Neuronal stem cell (in vitro differentiated cells): ENCODE results near the gene EPM2A.
"Not testable (repeated sequence)": the region's sequence is repeated elsewhere in the genome, so short reads cannot be mapped to it uniquely, and the experiment has no call there.

Source experiments
- DNase-seq: peaks from one replicate; pipeline ENCODE4 v3.0.0-alpha.2; 2013; ENCODE audit warnings: low spot score
- H2AFZ ChIP-seq: one replicate; pipeline ENCODE4 v1.6.1; 2013; ENCODE audit warnings: mild to moderate bottlenecking, low read length, inconsistent platforms
- H2AK5ac ChIP-seq: 2 replicates; pipeline ENCODE4 v1.6.1; 2013; ENCODE audit warnings: low read depth, mild to moderate bottlenecking, inconsistent platforms, low read length, moderate library complexity, mixed read lengths
- H2BK120ac ChIP-seq: 2 replicates; pipeline ENCODE4 v1.6.1; 2013; ENCODE audit warnings: low read depth, mild to moderate bottlenecking, inconsistent platforms, low read length, moderate library complexity, mixed read lengths
- H2BK12ac ChIP-seq: one replicate; pipeline ENCODE4 v1.6.1; 2013; ENCODE audit warnings: low read length, inconsistent platforms
- H2BK15ac ChIP-seq: 2 replicates; pipeline ENCODE4 v1.6.1; 2013; ENCODE audit warnings: mild to moderate bottlenecking, low read length, inconsistent platforms, mixed read lengths
- H2BK5ac ChIP-seq: one replicate; pipeline ENCODE4 v1.6.1; 2013; ENCODE audit warnings: inconsistent platforms, mild to moderate bottlenecking, low read length, moderate library complexity
- H3K14ac ChIP-seq: one replicate; pipeline ENCODE4 v1.6.1; 2013; ENCODE audit warnings: low read length, inconsistent platforms
- H3K18ac ChIP-seq: 2 replicates; pipeline ENCODE4 v1.6.1; 2013; ENCODE audit warnings: low read length, inconsistent platforms
- H3K23ac ChIP-seq: 2 replicates; pipeline ENCODE4 v1.6.1; 2013; ENCODE audit warnings: low read depth, mild to moderate bottlenecking, mixed read lengths, low read length, inconsistent platforms; ENCODE audit not compliant: poor library complexity
- H3K27ac ChIP-seq: replicated peaks from 3 replicates; pipeline ENCODE4 v1.5.1; 2013; ENCODE audit warnings: low read length, inconsistent platforms
- H3K27me3 ChIP-seq, 3 experiments: 2 replicates each; pipeline ENCODE4 v1.6.1; 2013; ENCODE audit warnings: low read length in 3 of 3, mild to moderate bottlenecking in 2 of 3, inconsistent platforms in 1 of 3, low read depth in 1 of 3, mixed read lengths in 1 of 3, moderate library complexity in 1 of 3; ENCODE audit not compliant: control insufficient read depth in 3 of 3, insufficient read depth in 3 of 3
- H3K36me3 ChIP-seq, 2 donors: replicated peaks in 1 of 2; 2 replicates each; pipeline ENCODE4 v1.6.1; 2013; ENCODE audit warnings: low read length in 2 of 2; ENCODE audit not compliant: control insufficient read depth in 2 of 2, insufficient read depth in 2 of 2
- H3K4ac ChIP-seq: 2 replicates; pipeline ENCODE4 v1.6.1; 2013; ENCODE audit warnings: inconsistent platforms, mild to moderate bottlenecking, low read length, moderate library complexity
- H3K4me1 ChIP-seq, 2 donors: 1 replicate in 1 of 2; 2 replicates in 1 of 2; pipeline ENCODE4 v1.6.1; 2013; ENCODE audit warnings: low read length in 2 of 2, low read depth in 1 of 2; ENCODE audit not compliant: control insufficient read depth in 2 of 2, insufficient read depth in 1 of 2
- H3K4me2 ChIP-seq: one replicate; pipeline ENCODE4 v1.6.1; 2013; ENCODE audit warnings: mild to moderate bottlenecking, low read length, inconsistent platforms; ENCODE audit not compliant: insufficient read depth, poor library complexity, severe bottlenecking
- H3K4me3 ChIP-seq, 2 donors: 2 replicates each; pipeline ENCODE4 v1.5.1; 2013; ENCODE audit warnings: low read length in 2 of 2, mild to moderate bottlenecking in 2 of 2, inconsistent platforms in 1 of 2, moderate library complexity in 1 of 2
- H3K79me1 ChIP-seq: one replicate; pipeline ENCODE4 v1.6.1; 2013; ENCODE audit warnings: low read depth, mild to moderate bottlenecking, inconsistent platforms, low read length, moderate library complexity
- H3K9ac ChIP-seq: one replicate; pipeline ENCODE4 v1.6.1; 2013; ENCODE audit warnings: mild to moderate bottlenecking, low read depth, low read length, inconsistent platforms; ENCODE audit not compliant: poor library complexity
- H3K9me3 ChIP-seq, 2 donors: replicated peaks in 1 of 2; 2 replicates each; pipeline versions ENCODE3 to v1.6.1; 2013; ENCODE audit warnings: low read length in 2 of 2, mild to moderate bottlenecking in 2 of 2, inconsistent platforms in 1 of 2, low read depth in 1 of 2, mixed read lengths in 1 of 2, moderate library complexity in 1 of 2; ENCODE audit not compliant: control insufficient read depth in 2 of 2, insufficient read depth in 1 of 2
- H4K8ac ChIP-seq: one replicate; pipeline ENCODE4 v1.6.1; 2013; ENCODE audit warnings: low read depth, mild to moderate bottlenecking, inconsistent platforms, low read length, moderate library complexity
- H4K91ac ChIP-seq: one replicate; pipeline ENCODE4 v1.6.1; 2013; ENCODE audit warnings: low read length, low read depth, mild to moderate bottlenecking, inconsistent platforms; ENCODE audit not compliant: poor library complexity
- WGBS, 2 donors: extraction: QIAGEN DNeasy Blood & Tissue Kit; methylation state at CpG; one replicate each; pipeline ENCODE4 v1.1.7; 2013; ENCODE audit warnings: missing lambda C conversion rate in 2 of 2, mixed read lengths in 1 of 2; ENCODE audit not compliant: insufficient read length in 2 of 2, insufficient replicate concordance in 1 of 2; ENCODE audit errors: extremely low coverage in 2 of 2; 5-methylcytosine and 5-hydroxymethylcytosine counted together

Gene EPM2A

GRCh38 chr6:145745861-145746260, 10.5 kb upstream of the EPM2A start:
- Histone ChIP-seq H3K23ac (no peak overlapping the region), H3K27me3 (no peaks in the 10 kb centered on the region), H3K9me3 (no peaks in the 10 kb centered on the region), H3K18ac (no peak overlapping the region), H3K4ac (no peak overlapping the region), H2BK120ac (no peak overlapping the region), H3K4me1 (peaks cover 0 to 2% of the 10 kb centered on the region in 2 donors), H2AFZ (no peak overlapping the region), H3K4me3 (no peak overlapping the region), H4K8ac (no peak overlapping the region), H3K36me3 (no peaks in the 10 kb centered on the region), H3K4me2 (no peak overlapping the region), H2BK12ac (no peak overlapping the region), H3K79me1 (no peaks in the 10 kb centered on the region), H2BK15ac (no peak overlapping the region), H2BK5ac (no peak overlapping the region), H3K9ac (no peak overlapping the region), H3K27ac (no peak overlapping the region), H4K91ac (no peak overlapping the region), H3K14ac (no peak overlapping the region), H2AK5ac (no peak overlapping the region)
- no peak for DNase-seq
- no CpG with 5 or more reads among the region's 1 CpG for WGBS, 2 donors

- H2BK120ac ChIP-seq, result no peak overlapping the region
- no peak overlapping the region for H3K14ac ChIP-seq
- no peak overlapping the region for H2AK5ac ChIP-seq
- no peak overlapping the region for H4K8ac ChIP-seq
- H3K79me1 ChIP-seq, result no peaks in the 10 kb centered on the region
- no peak overlapping the region for H3K4ac ChIP-seq
- no peak overlapping the region for H4K91ac ChIP-seq
- no peak overlapping the region for H2BK5ac ChIP-seq
- no peak overlapping the region for H2AFZ ChIP-seq
- peaks cover 0 to under 1% of the 10 kb centered on the region in 2 donors for H3K4me1 ChIP-seq
- H2BK12ac ChIP-seq, result no peak overlapping the region
- no peak for DNase-seq
- no peaks in the 10 kb centered on the region for H3K9me3 ChIP-seq
- no peak overlapping the region for H3K4me3 ChIP-seq
- H3K9ac ChIP-seq, result no peak overlapping the region
- no peak overlapping the region for H3K27ac ChIP-seq
- H3K36me3 ChIP-seq, result no peaks in the 10 kb centered on the region
- no peaks in the 10 kb centered on the region for H3K27me3 ChIP-seq
- no peak overlapping the region for H2BK15ac ChIP-seq
- no peak overlapping the region for H3K18ac ChIP-seq
- no CpG with 5 or more reads among the region's 2 CpGs for WGBS, 2 donors
- no peak overlapping the region for H3K4me2 ChIP-seq
- H3K23ac ChIP-seq, result no peak overlapping the region
Observed at GRCh38 chr6:145744619-145745018, 9.3 kb upstream of the EPM2A start.

- H3K4me2 ChIP-seq, result no peak overlapping the region
- H4K91ac ChIP-seq, result no peak overlapping the region
- no peak overlapping the region for H3K23ac ChIP-seq
- H3K27me3 ChIP-seq, result no peaks in the 10 kb centered on the region
- no peak overlapping the region for H3K9ac ChIP-seq
- H3K79me1 ChIP-seq, result no peaks in the 10 kb centered on the region
- no peaks in the 10 kb centered on the region for H3K36me3 ChIP-seq
- WGBS, 2 donors, result no CpG with 5 or more reads among the region's 2 CpGs
- H3K4me3 ChIP-seq, result no peak overlapping the region
- H2BK12ac ChIP-seq, result no peak overlapping the region
- H3K27ac ChIP-seq, result no peak overlapping the region
- H3K18ac ChIP-seq, result no peak overlapping the region
- no peak overlapping the region for H3K4ac ChIP-seq
- no peak overlapping the region for H2AFZ ChIP-seq
- no peak overlapping the region for H3K14ac ChIP-seq
- no peak overlapping the region for H2AK5ac ChIP-seq
- no peak overlapping the region for H4K8ac ChIP-seq
- no peak for DNase-seq
- no peak overlapping the region for H2BK120ac ChIP-seq
- H3K9me3 ChIP-seq, result no peaks in the 10 kb centered on the region
- no peak overlapping the region for H2BK15ac ChIP-seq
- H2BK5ac ChIP-seq, result no peak overlapping the region
- no peaks in the 10 kb centered on the region for H3K4me1 ChIP-seq
Observed at GRCh38 chr6:145743332-145743731, 8.0 kb upstream of the EPM2A start.

- not testable (repeated sequence) for H2AFZ ChIP-seq, H3K4me3 ChIP-seq, H3K79me1 ChIP-seq, H3K36me3 ChIP-seq, H2BK120ac ChIP-seq, H3K14ac ChIP-seq, H3K9ac ChIP-seq, H4K8ac ChIP-seq, H3K27ac ChIP-seq, H3K23ac ChIP-seq, H4K91ac ChIP-seq, H2BK5ac ChIP-seq, H3K18ac ChIP-seq, H2BK12ac ChIP-seq, H3K4ac ChIP-seq, H3K27me3 ChIP-seq, DNase-seq, H3K9me3 ChIP-seq, H2BK15ac ChIP-seq, H3K4me2 ChIP-seq, H2AK5ac ChIP-seq, H3K4me1 ChIP-seq
- no CpG with 5 or more reads among the region's 6 CpGs for WGBS, 2 donors
Observed at GRCh38 chr6:145742472-145742871, 7.2 kb upstream of the EPM2A start.
